Measurements from ENCODE around the gene ADCY2. TPM values are rescaled to one million over a fixed set of nuclear protein-coding genes. Genes with fewer than 3 reads are reported as not detected.

Gene ADCY2
- total and polyA plus RNA-seq, 9 of the 15 experiments (the other 6 are each of a cell fraction or from before 2014, with no cell fraction given): 0.01 to 0.15 (median 0.03) TPM; not detected in 5

DNA sequence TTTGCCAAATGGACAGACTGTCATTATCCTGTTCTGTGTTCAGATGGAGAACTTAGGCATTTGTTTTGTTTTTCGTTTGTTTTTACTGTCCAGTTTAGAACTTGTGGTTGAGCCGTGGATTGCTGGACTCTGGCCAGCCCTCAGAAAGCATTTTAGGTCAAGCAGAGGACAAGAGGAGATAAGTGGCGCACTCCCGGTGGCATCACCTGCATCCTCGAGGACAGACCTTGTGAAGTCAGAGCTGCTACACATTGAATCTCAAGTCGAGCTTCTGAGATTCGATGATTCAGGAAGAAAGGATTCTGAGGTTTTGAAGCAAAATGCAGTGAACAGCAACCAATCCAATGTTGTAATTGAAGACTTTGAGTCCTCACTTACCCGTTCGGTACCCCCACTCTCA lies 481.9 kb downstream of the ADCY2 start:
- no TSS peak for BruUV-seq (replicated peaks)
- Histone ChIP-seq H3K36me3 (ENCODE audit: control insufficient read depth, insufficient read depth, low read length) (peaks cover 99% of the 10 kb centered on the region), H3K9ac (ENCODE audit: insufficient read depth in 1 of 2, low read depth in 2 of 2, low read length in 2 of 2) (no peak overlapping the region), H3K9me3 (replicated peaks; ENCODE audit: control insufficient read depth, insufficient read depth, low read depth, low read length) (no peaks in the 10 kb centered on the region), H3K79me2 (ENCODE audit: control insufficient read depth, insufficient read depth, low read length) (peaks cover 44% of the 10 kb centered on the region), H3K27ac (ENCODE audit: extremely low read depth, low read depth, low read length) (no peak overlapping the region), H3K9me1 (ENCODE audit: control insufficient read depth, insufficient read depth, low read length) (peaks cover 3% of the 10 kb centered on the region), H3K4me1 (replicated peaks in 1 of 2; ENCODE audit: control insufficient read depth in 2 of 2, insufficient read depth in 2 of 2, low read length in 2 of 2) (no peaks in the 10 kb centered on the region), H4K20me1 (replicated peaks; ENCODE audit: control insufficient read depth, insufficient read depth, low read length) (peaks cover 2% of the 10 kb centered on the region), H3K4me2 (ENCODE audit: insufficient read depth, low read length) (no peak overlapping the region), H2AFZ (ENCODE audit: low read depth, low read length) (no peak overlapping the region), H3K27me3 (ENCODE audit: control insufficient read depth in 2 of 2, insufficient read depth in 2 of 2, low read length in 2 of 2) (no peaks in the 10 kb centered on the region), H3K4me3 (no peak overlapping the region)
- no peak for FAIRE-seq
- ATAC-seq: no peak
- WGBS (ENCODE audit: insufficient coverage, low coverage, missing lambda C conversion rate): 66% methylated on average over 9 of the region's 9 CpGs
- ChIA-PET CTCF (ENCODE audit: low intra/inter-chr PET ratio) (no interaction called here), POLR2A (interaction anchor here (1.4 kb wide), 1 partner anchor 9 kb away, joined by 6 read pairs; no protein-coding TSS in a partner anchor)
- in situ Hi-C loops (cut with MboI) (no loop called here), intact Hi-C loops (cut with micrococcal nuclease) (no loop called here)
- TF ChIP-seq NFIC (IDR thresholded peaks at IDR 0.05) (peak; percentile 56), U2AF1 (optimal IDR thresholded peaks at IDR 0.05; ENCODE audit: low read depth, low read length) (no peak)
- peak in 1 of 4 experiments; percentile 23 for DNase-seq (ENCODE audit: extremely low read depth in 1 of 4, low spot score in 3 of 4)

DNA sequence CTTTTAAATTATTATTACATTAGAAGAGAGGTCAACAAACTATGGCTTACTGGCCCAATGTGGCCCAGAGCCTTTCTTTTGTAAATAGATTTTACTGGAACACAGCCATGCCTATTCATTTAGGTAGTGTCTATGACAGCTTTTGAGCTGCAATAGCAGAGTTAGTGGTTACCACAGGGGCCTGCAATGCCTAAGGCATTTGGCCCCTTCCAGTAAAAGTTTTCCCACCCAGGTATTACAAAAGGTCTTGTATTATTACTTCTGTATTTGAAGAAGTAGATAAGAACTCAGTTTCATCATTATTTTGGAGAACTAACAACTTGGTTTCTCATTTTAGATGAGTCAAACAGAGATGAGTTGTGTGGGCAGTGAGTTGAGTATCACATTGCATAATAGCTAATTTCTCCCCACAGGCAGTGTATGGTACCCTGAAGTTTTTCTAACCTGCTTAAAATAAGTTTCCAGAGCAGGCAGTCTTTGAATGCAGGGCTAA lies 482.5 kb downstream of the ADCY2 start:
- no peaks in the 10 kb centered on the region for H3K9me1 ChIP-seq (ENCODE audit: control insufficient read depth, insufficient read depth, low read length)
- no peaks in the 10 kb centered on the region; the same call in 1 of the 2 replicates for H4K20me1 ChIP-seq (replicated peaks; ENCODE audit: control insufficient read depth, insufficient read depth, low read length)
- no peak overlapping the region for H3K4me3 ChIP-seq
- no peak for DNase-seq (ENCODE audit: extremely low read depth in 1 of 4, low spot score in 3 of 4)
- no peak overlapping the region for H3K27ac ChIP-seq (ENCODE audit: extremely low read depth, low read depth, low read length)
- BruUV-seq (replicated peaks): no TSS peak
- ChIA-PET POLR2A (interaction anchor here (1.4 kb wide), 1 partner anchor 8 kb away, joined by 6 read pairs; no protein-coding TSS in a partner anchor), CTCF (ENCODE audit: low intra/inter-chr PET ratio) (no interaction called here)
- H3K79me2 ChIP-seq (ENCODE audit: control insufficient read depth, insufficient read depth, low read length): peaks cover 38% of the 10 kb centered on the region
- no peak overlapping the region for H3K4me2 ChIP-seq (ENCODE audit: insufficient read depth, low read length)
- FAIRE-seq: no peak
- no peaks in the 10 kb centered on the region for H3K27me3 ChIP-seq (ENCODE audit: control insufficient read depth in 2 of 2, insufficient read depth in 2 of 2, low read length in 2 of 2)
- peaks cover 99% of the 10 kb centered on the region for H3K36me3 ChIP-seq (ENCODE audit: control insufficient read depth, insufficient read depth, low read length)
- no peak overlapping the region for H3K9ac ChIP-seq (ENCODE audit: insufficient read depth in 1 of 2, low read depth in 2 of 2, low read length in 2 of 2)
- in situ Hi-C loops (cut with MboI): no loop called here
- TF ChIP-seq CEBPG (CRISPR knock-in tag; IDR thresholded peaks at IDR 0.05): no peak
- TF ChIP-seq CEBPG (tag; conservative IDR thresholded peaks at IDR 0.05 in 1 of 2, IDR thresholded peaks at IDR 0.05 in 1 of 2): 0 out of 4 replicates have a peak, but pooled peaks of 1 of the 2 experiments have one; percentile 16
- TF ChIP-seq ZSCAN29 (IDR thresholded peaks at IDR 0.05): no peak
- intact Hi-C loops (cut with micrococcal nuclease): no loop called here
- no peaks in the 10 kb centered on the region for H3K4me1 ChIP-seq (replicated peaks in 1 of 2; ENCODE audit: control insufficient read depth in 2 of 2, insufficient read depth in 2 of 2, low read length in 2 of 2)
- no peak overlapping the region for H2AFZ ChIP-seq (ENCODE audit: low read depth, low read length)
- ATAC-seq: no peak
- no peaks in the 10 kb centered on the region for H3K9me3 ChIP-seq (replicated peaks; ENCODE audit: control insufficient read depth, insufficient read depth, low read depth, low read length)

Data from K562 (cell line).